NCI-H1436 (cell line): ENCODE data around the gene SELENOO.
A peak's percentile ranks its signal among the peaks of the same experiment; 100 is the strongest.
"Not testable (repeated sequence)": the region's sequence is repeated elsewhere in the genome, so short reads cannot be mapped to it uniquely, and the experiment has no call there.

Experiments
- DNase-seq: peaks from one replicate; lab custom pipeline; 2025; lab: John Stamatoyannopoulos, UW

Gene SELENOO

GRCh38 chr22:50201191-50202129, 649 bp downstream of the SELENOO start:
- no peak for DNase-seq

- no peak for DNase-seq
Observed at GRCh38 chr22:50202130-50202666, 1.4 kb downstream of the SELENOO start.

GRCh38 chr22:50203288-50203687, 2.5 kb downstream of the SELENOO start:
- no peak for DNase-seq

- no peak for DNase-seq
Observed at GRCh38 chr22:50204571-50204970, 3.8 kb downstream of the SELENOO start.

DNA sequence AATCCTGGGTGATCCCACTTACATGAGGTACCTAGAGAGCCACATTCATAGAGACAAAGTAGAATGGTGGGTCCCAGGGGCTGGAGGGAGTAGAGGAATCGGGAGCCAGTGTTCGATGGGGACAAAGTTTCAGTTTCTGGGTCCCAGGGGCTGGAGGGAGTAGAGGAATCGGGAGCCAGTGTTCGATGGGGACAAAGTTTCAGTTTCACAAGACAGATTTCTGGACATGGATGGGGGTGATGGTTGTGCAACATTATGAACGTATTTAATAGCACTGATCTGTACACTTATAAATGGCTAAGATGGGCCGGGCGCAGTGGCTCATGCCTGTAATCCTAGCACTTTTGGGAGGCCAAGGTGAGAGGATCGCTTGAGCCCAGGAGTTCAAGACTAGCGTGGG, 4.2 kb downstream of the SELENOO start:
- DNase-seq = not testable (repeated sequence)

DNA sequence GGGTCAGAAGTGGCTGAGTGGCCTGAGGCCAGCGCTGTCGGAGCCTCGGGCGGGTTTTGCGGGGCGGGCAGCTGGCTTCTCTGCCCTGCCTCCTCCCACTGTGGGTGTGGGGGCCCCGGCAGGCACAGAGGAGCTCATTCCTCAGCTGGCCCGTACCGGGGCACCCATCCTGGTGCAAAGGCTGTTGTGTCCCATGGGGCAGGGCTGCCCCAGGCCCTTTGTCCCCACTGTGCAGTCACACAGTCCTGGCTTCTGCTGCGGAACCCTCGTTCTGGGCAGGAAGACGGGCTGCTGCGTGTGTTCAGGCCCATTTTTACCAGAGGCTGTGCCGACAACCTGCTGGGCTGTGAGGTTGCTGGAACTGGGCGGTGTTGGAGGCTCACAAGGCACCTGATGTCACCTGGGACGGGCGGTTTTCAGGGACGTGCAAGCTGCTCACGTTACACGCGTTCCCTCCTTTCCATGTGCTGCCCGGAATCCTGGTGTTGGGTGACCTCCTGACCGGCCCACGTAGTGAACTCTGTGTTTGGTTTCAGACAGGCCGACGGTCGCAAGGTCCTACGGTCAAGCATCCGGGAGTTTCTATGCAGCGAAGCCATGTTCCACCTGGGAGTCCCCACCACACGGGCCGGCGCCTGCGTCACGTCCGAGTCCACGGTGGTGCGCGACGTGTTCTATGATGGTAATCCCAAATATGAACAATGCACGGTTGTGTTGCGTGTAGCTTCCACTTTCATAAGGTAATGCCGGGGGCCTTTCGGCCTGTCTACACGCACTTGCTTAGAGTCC, 5.2 kb downstream of the SELENOO start:
- no peak for DNase-seq

DNA sequence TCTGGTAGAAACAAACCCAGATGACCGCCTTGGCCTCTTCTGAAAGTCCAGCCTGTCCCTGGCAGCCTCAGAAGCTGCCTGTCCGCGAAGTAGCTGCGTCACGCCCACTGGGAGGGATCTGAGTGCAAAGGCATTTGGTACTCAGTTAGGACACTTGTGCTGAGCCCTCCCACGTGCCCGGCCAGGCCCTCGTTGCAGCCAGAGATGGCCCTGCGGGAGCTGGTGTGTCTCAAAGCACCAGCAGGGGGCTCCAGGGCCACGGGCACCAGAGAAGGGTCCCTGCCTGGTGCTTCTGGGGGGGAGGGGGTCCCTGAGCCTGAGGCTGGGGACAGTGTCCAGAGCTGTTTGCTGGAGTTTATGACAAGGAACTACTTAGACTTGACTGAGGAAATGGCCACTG, 5.8 kb downstream of the SELENOO start:
- DNase-seq = no peak

- DNase-seq = no peak
Observed at GRCh38 chr22:50207383-50208140, 6.8 kb downstream of the SELENOO start.

GRCh38 chr22:50208430-50208938, 7.7 kb downstream of the SELENOO start:
- DNase-seq = no peak

GRCh38 chr22:50208939-50209892, 8.4 kb downstream of the SELENOO start:
- no peak for DNase-seq

- DNase-seq = peak; percentile 60
Observed at GRCh38 chr22:50209893-50210292, 9.1 kb downstream of the SELENOO start.

DNA sequence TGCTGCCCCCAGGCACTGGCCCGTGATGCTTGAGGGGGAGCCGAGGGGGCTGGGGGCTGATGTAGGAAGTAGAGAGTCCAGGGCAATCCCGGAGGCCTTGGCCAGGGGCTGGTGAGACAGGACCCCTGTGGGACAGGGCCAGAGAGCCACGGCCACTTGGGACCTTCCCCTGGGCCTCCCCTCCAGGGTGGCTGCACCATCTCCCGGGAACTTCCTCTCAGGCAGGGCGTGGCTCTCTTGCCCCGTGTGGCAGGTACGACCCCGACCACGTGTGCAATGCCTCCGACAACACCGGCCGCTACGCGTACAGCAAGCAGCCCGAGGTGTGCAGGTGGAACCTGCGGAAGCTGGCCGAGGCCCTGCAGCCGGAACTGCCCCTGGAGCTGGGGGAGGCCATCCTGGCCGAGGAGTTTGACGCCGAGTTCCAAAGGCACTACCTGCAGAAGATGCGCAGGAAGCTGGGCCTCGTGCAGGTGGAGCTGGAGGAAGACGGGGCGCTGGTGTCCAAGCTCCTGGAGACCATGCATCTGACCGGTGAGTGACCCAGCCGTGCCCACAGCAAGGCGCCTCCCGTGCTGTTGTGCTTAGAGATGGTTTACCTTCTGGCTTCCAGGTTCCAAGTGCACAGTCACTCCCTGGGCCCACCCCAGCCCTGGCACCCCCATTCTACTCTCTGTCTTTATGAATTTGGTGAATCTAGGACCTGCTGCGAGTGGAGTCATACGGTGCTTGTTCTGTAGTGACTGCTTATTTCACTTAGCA, 9.7 kb downstream of the SELENOO start:
- DNase-seq = no peak

DNA sequence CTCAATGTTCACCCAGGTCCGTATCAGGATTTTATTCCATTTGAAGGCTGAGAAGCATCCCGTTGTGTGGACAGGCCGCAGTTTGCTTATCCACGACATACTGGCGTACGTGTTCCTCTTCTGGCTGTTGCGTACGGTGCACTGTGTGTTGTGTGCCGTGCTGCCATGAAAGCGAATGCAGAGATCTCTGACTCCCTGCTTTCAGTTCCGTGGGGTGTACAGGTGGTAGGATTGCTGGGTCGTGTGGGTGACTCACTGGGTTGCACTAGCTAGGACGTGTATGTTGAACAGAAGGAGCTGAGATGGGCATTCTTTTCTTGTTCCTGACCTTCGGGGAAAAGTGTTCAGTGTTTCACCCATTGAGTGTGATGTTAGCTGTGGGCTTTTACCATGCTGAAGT, 10.3 kb downstream of the SELENOO start:
- no peak for DNase-seq

- DNase-seq = no peak
Observed at GRCh38 chr22:50213263-50213662, 12.5 kb downstream of the SELENOO start.

DNA sequence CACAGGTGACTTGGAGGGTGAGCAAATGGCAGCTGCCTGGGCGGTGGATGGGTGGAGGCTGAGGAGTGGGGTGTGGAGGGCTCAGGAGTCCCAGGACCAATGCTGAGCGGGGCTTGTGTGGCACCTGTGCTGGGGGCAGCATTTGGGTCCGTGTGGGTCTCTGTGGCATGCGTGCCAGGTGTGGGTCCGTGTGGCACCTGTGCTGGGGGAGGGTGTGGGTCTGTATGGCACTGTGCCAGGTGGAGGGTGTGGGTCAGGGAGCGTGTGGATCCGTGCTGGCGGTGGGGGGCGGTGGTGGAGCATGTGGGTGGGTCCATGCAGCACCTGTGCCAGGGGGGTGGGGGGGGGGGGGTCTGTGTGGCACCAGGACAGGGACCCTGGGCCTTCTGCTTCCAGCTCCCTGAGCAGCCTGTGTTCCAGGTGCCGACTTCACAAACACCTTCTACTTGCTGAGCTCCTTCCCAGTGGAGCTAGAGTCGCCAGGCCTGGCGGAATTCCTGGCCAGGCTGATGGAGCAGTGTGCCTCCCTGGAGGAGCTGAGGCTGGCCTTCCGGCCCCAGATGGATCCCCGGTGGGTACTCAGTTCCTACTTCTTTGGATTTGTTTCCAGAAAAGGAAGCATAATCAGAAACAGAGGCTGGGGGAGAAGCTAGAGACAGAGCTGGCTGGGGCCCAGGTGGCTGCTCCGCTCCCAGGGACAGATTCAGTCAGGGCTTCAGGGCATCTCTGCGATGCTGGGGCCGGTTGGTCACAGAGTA, 14.7 kb downstream of the SELENOO start:
- no peak for DNase-seq

DNA sequence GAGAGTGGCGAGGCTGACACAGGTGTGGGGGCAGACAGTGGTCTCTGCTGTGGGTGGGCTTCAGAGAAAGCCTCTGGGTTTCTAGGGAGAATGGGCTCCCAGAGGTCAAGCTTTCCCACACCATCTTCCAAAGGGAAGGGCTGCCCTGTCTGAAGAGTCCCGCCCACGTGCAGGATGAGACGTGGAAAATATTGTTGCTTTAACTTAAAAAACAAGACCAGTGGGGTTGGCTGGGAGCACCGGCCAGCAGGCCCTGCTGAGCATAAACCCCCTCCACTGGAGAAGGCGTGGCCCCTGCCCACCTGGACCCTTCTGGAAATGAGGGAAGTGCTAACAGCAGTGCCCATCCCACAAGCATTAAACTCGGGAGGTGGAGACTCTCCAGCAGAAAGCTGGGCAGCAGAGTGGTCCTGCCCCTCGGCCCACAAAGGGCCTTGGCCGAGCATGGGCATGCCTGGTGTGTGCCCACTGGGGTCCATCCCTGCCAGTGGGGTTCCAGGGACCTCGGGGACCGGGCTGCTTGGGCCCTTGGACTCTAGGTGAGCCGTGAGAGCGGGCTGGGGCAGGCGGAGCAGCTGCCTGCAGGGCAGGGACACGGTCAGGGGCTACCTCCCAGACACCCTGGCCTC, 15.4 kb downstream of the SELENOO start:
- DNase-seq = no peak

DNA sequence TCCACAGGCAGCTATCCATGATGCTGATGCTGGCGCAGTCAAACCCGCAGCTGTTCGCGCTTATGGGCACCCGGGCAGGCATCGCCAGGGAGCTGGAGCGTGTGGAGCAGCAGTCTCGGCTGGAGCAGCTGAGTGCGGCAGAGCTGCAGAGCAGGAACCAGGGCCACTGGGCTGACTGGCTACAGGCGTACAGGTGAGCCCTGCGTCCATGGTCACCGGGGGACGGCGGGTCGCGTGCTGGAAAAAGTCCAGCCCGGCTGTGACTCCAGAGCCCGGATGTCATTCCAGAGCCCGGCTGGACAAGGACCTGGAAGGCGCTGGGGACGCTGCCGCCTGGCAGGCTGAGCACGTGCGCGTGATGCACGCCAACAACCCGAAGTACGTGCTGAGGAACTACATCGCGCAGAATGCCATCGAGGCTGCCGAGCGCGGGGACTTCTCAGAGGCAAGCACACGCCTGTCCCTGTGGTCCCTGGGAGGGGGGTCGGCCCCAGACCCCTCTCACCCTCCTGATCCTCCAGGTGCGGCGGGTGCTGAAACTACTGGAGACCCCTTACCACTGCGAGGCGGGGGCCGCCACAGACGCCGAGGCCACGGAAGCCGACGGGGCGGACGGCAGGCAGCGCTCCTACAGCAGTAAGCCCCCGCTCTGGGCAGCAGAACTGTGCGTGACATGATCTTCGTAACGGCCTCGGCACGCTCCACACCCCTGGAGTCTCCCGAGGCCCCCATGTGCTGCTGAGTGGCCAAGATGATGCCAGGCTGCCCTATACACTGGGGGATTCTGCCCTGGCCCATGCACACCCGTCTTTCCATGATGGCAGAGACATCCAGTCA, 16.1 kb downstream of the SELENOO start:
- no peak for DNase-seq
